Liver (tissue), 9 donors: ENCODE data around the gene UNC13D. TPM values are rescaled to one million over a fixed set of nuclear protein-coding genes. Genes with fewer than 3 reads are reported as not detected.

Experiments used
- DNase-seq: peaks from one replicate; pipeline ENCODE4 v3.0.0-alpha.2; 2017; ENCODE audit warnings: low spot score
- H3K27ac ChIP-seq, 2 donors: one replicate each; pipeline ENCODE4 v1.7.0; 2013; ENCODE audit warnings: inconsistent platforms in 2 of 2, low read length in 2 of 2, control low read depth in 1 of 2, low read depth in 1 of 2, mild to moderate bottlenecking in 1 of 2
- H3K27me3 ChIP-seq, 4 donors: one replicate each; pipeline versions ENCODE4 v1.6.1 to v1.7.0; 2013; ENCODE audit warnings: low read length in 3 of 4, inconsistent platforms in 1 of 4, mild to moderate bottlenecking in 1 of 4, moderate library complexity in 1 of 4; ENCODE audit not compliant: control insufficient read depth in 4 of 4, insufficient read depth in 4 of 4
- H3K36me3 ChIP-seq, 4 donors: one replicate each; pipeline versions ENCODE4 v1.6.1 to v1.7.0; 2013; ENCODE audit warnings: low read length in 3 of 4, mild to moderate bottlenecking in 3 of 4, low read depth in 1 of 4, moderate library complexity in 1 of 4; ENCODE audit not compliant: control insufficient read depth in 4 of 4, insufficient read depth in 3 of 4
- H3K4me1 ChIP-seq, 4 donors: one replicate each; pipeline versions ENCODE4 v1.6.1 to v1.7.0; 2013; ENCODE audit warnings: low read length in 3 of 4, mild to moderate bottlenecking in 3 of 4, moderate library complexity in 1 of 4; ENCODE audit not compliant: control insufficient read depth in 4 of 4, insufficient read depth in 4 of 4
- H3K4me3 ChIP-seq, 3 donors: one replicate each; pipeline versions ENCODE4 v1.6.1 to v1.7.0; 2013; ENCODE audit warnings: low read length in 3 of 3, control low read depth in 1 of 3, low read depth in 1 of 3, mild to moderate bottlenecking in 1 of 3
- H3K9ac ChIP-seq, 2 donors: one replicate each; pipeline ENCODE4 v1.7.0; 2013; ENCODE audit warnings: low read length in 2 of 2, mild to moderate bottlenecking in 2 of 2, moderate library complexity in 2 of 2, control low read depth in 1 of 2, low read depth in 1 of 2
- H3K9me3 ChIP-seq, 4 donors: one replicate each; pipeline versions ENCODE4 v1.6.1 to v1.7.0; 2013; ENCODE audit warnings: low read length in 3 of 4; ENCODE audit not compliant: control insufficient read depth in 4 of 4
- EGR1 ChIP-seq, 2 donors: IDR thresholded peaks; 2 replicates each; pipeline ENCODE4 v1.6.1; 2016 to 2018; ENCODE audit warnings: antibody characterized with exemption in 2 of 2, low read depth in 2 of 2
- FOXA1 ChIP-seq: IDR thresholded peaks from 2 replicates; pipeline ENCODE4 v1.6.1; 2016; ENCODE audit warnings: antibody characterized with exemption
- FOXA2 ChIP-seq: IDR thresholded peaks from 2 replicates; pipeline ENCODE4 v1.6.1; 2016; ENCODE audit warnings: antibody characterized with exemption
- GABPA ChIP-seq, 2 donors: IDR thresholded peaks in 1 of 2; conservative IDR thresholded peaks in 1 of 2; 2 replicates each; pipeline ENCODE4 v1.6.1; 2016; ENCODE audit warnings: antibody characterized with exemption in 2 of 2, mild to moderate bottlenecking in 1 of 2, moderate library complexity in 1 of 2
- HNF4A ChIP-seq, 2 donors: conservative IDR thresholded peaks; 2 replicates each; pipeline ENCODE4 v1.6.1; 2016; ENCODE audit warnings: antibody characterized with exemption in 2 of 2, mild to moderate bottlenecking in 2 of 2
- HNF4G ChIP-seq: IDR thresholded peaks from 2 replicates; pipeline ENCODE4 v1.6.1; 2016; ENCODE audit warnings: antibody characterized with exemption
- RAD21 ChIP-seq, 2 donors: IDR thresholded peaks; 2 replicates each; pipeline ENCODE4 v1.6.1; 2016; ENCODE audit warnings: antibody characterized with exemption in 2 of 2, mild to moderate bottlenecking in 2 of 2
- RXRA ChIP-seq, 2 donors: IDR thresholded peaks; 2 replicates each; pipeline ENCODE4 v1.6.1; 2017 to 2018; ENCODE audit warnings: antibody characterized with exemption in 2 of 2, mild to moderate bottlenecking in 1 of 2
- SP1 ChIP-seq: IDR thresholded peaks from 2 replicates; pipeline ENCODE4 v1.6.1; 2018; ENCODE audit warnings: antibody characterized with exemption, mild to moderate bottlenecking
- TAF1 ChIP-seq: conservative IDR thresholded peaks from 2 replicates; pipeline ENCODE4 v1.6.1; 2016; ENCODE audit warnings: antibody characterized with exemption, mild to moderate bottlenecking
- YY1 ChIP-seq: IDR thresholded peaks from 2 replicates; pipeline ENCODE4 v1.6.1; 2016; ENCODE audit warnings: antibody characterized with exemption, mild to moderate bottlenecking
- WGBS: extraction: QIAGEN DNeasy Blood & Tissue Kit; methylation state at CpG from one replicate; pipeline ENCODE4 v1.1.7; 2013; 5-methylcytosine and 5-hydroxymethylcytosine counted together
- polyA plus RNA-seq, 2 donors: library from polyadenylated mRNA; stranded (reverse) in 1 of 2; unstranded in 1 of 2; fragments of 200-250 nt in 1 of 2; fragments of >200 nt in 1 of 2; fragmentation: Nextera tagmentation in 1 of 2; extraction: Ambion mirVana in 1 of 2; gene quantifications; one replicate each; pipeline versions ENCODE4 v1.2.1 to v1.2.3, GENCODE V29; 2013 to 2015
- total RNA-seq, 2 donors: library from RNA; depleted of rRNA; stranded (reverse); fragments of >200 nt; gene quantifications; one replicate each; pipeline ENCODE4 v1.2.3, GENCODE V29; 2014
- TF ChIP-seq, protein P1 (sequence below): IDR thresholded peaks from 2 replicates; pipeline ENCODE4 v1.6.1; 2016; ENCODE audit warnings: antibody characterized with exemption
- TF ChIP-seq, protein P2 (sequence below): fragments of 150-350 bp; IDR thresholded peaks from 2 replicates; pipeline ENCODE4 v1.5.1; 2017; ENCODE audit warnings: improper control_type of control experiment, low read depth, low read length; ENCODE audit not compliant: missing input control
- TF ChIP-seq, protein P3 (sequence below): IDR thresholded peaks from 2 replicates; pipeline ENCODE4 v1.6.1; 2016; ENCODE audit warnings: antibody characterized with exemption, mild to moderate bottlenecking
- TF ChIP-seq, protein P4 (sequence below): IDR thresholded peaks from 2 replicates; pipeline ENCODE4 v1.6.1; 2016; ENCODE audit warnings: antibody characterized with exemption
- donor health status: healthy.
- donor health status: healthy.
- donor health status: healthy.
- donor health status: healthy.
- donor health status: healthy.

Gene UNC13D
- total and polyA plus RNA-seq, 4 donors: 2.1 to 22.9 (median 7.6) TPM

DNA sequence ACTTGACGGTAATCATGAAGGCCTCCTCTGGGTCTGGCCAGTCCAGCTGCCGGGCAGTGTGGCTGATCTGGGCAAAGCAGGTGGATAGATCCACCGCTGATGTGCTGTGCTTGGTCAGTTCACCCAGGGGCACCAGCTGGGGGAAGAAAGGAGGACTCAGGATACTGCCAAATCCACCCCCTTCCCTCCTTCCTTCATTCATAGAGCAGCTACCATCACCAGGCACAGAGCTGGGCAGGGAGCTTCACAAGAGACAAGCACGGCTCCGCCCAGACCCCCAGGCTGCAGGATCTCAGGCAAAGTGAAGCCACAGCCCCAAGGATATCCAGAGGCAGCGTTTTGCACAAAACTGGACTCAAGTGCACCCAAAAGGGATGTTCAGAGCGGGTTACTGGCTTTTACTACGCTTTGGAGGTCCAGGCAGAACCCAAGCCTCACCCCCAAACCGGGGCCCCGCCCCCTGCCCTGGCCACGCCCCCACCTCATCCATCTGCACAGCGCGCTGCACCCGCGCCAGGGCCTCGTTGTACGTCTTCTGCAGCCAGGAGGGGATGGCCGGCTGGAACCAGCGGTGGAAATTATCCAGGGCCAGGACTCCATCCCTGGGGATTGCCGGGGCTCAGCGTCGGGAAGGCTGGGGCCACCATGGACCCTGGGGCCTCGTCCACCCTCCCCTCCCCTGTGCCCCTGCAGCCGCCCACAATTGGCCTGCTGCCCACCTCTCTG, 9.1 kb downstream of the UNC13D start:
- DNase-seq: no peak

More for the DNA sequence above, 9.1 kb downstream of the UNC13D start:
- Histone ChIP-seq H3K9me3 (no peaks in the 10 kb centered on the region), H3K36me3 (peaks cover 9 to 41% (median 14%) of the 10 kb centered on the region in 4 donors), H3K27ac (no peak overlapping the region), H3K4me3 (no peak overlapping the region), H3K4me1 (peaks cover 0 to 2% (median 0%) of the 10 kb centered on the region in 4 donors), H3K27me3 (no peaks in the 10 kb centered on the region), H3K9ac (no peak overlapping the region)
- TF ChIP-seq EGR1 (IDR thresholded peaks at IDR 0.05; ENCODE audit: low read depth in 2 of 2): no peak
- no peak for TF ChIP-seq HNF4G
- no peak for TF ChIP-seq GABPA (IDR thresholded peaks at IDR 0.05 in 1 of 2, conservative IDR thresholded peaks at IDR 0.05 in 1 of 2)
- no peak for TF ChIP-seq TAF1
- TF ChIP-seq, protein P1, sequence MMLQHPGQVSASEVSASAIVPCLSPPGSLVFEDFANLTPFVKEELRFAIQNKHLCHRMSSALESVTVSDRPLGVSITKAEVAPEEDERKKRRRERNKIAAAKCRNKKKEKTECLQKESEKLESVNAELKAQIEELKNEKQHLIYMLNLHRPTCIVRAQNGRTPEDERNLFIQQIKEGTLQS: no peak
- no peak for TF ChIP-seq RXRA (IDR thresholded peaks at IDR 0.05)
- no peak for TF ChIP-seq HNF4A (conservative IDR thresholded peaks at IDR 0.05)
- TF ChIP-seq YY1: no peak
- TF ChIP-seq, protein P2, sequence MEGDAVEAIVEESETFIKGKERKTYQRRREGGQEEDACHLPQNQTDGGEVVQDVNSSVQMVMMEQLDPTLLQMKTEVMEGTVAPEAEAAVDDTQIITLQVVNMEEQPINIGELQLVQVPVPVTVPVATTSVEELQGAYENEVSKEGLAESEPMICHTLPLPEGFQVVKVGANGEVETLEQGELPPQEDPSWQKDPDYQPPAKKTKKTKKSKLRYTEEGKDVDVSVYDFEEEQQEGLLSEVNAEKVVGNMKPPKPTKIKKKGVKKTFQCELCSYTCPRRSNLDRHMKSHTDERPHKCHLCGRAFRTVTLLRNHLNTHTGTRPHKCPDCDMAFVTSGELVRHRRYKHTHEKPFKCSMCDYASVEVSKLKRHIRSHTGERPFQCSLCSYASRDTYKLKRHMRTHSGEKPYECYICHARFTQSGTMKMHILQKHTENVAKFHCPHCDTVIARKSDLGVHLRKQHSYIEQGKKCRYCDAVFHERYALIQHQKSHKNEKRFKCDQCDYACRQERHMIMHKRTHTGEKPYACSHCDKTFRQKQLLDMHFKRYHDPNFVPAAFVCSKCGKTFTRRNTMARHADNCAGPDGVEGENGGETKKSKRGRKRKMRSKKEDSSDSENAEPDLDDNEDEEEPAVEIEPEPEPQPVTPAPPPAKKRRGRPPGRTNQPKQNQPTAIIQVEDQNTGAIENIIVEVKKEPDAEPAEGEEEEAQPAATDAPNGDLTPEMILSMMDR: no peak
- TF ChIP-seq FOXA1: no peak
- TF ChIP-seq, protein P3, sequence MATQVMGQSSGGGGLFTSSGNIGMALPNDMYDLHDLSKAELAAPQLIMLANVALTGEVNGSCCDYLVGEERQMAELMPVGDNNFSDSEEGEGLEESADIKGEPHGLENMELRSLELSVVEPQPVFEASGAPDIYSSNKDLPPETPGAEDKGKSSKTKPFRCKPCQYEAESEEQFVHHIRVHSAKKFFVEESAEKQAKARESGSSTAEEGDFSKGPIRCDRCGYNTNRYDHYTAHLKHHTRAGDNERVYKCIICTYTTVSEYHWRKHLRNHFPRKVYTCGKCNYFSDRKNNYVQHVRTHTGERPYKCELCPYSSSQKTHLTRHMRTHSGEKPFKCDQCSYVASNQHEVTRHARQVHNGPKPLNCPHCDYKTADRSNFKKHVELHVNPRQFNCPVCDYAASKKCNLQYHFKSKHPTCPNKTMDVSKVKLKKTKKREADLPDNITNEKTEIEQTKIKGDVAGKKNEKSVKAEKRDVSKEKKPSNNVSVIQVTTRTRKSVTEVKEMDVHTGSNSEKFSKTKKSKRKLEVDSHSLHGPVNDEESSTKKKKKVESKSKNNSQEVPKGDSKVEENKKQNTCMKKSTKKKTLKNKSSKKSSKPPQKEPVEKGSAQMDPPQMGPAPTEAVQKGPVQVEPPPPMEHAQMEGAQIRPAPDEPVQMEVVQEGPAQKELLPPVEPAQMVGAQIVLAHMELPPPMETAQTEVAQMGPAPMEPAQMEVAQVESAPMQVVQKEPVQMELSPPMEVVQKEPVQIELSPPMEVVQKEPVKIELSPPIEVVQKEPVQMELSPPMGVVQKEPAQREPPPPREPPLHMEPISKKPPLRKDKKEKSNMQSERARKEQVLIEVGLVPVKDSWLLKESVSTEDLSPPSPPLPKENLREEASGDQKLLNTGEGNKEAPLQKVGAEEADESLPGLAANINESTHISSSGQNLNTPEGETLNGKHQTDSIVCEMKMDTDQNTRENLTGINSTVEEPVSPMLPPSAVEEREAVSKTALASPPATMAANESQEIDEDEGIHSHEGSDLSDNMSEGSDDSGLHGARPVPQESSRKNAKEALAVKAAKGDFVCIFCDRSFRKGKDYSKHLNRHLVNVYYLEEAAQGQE: no peak
- TF ChIP-seq, protein P4, sequence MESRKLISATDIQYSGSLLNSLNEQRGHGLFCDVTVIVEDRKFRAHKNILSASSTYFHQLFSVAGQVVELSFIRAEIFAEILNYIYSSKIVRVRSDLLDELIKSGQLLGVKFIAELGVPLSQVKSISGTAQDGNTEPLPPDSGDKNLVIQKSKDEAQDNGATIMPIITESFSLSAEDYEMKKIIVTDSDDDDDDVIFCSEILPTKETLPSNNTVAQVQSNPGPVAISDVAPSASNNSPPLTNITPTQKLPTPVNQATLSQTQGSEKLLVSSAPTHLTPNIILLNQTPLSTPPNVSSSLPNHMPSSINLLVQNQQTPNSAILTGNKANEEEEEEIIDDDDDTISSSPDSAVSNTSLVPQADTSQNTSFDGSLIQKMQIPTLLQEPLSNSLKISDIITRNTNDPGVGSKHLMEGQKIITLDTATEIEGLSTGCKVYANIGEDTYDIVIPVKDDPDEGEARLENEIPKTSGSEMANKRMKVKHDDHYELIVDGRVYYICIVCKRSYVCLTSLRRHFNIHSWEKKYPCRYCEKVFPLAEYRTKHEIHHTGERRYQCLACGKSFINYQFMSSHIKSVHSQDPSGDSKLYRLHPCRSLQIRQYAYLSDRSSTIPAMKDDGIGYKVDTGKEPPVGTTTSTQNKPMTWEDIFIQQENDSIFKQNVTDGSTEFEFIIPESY: no peak
- no peak for TF ChIP-seq RAD21 (IDR thresholded peaks at IDR 0.05)
- no peak for TF ChIP-seq FOXA2
- no peak for TF ChIP-seq SP1
- WGBS: 84% methylated on average over 24 of the region's 24 CpGs
